ENCODE data around the gene ACTA2.
A peak's percentile ranks its signal among the peaks of the same experiment; 100 is the strongest.

The ACTA2 gene

GRCh38 chr10:88989423-88989822 is 36.9 kb upstream of the ACTA2 start:
- H3K4me3 ChIP-seq (ENCODE audit: low read length) = no peak overlapping the region
- TF ChIP-seq CTCF (conservative IDR thresholded peaks at IDR 0.05; ENCODE audit: low read depth, low read length) = no peak
- DNase-seq (ENCODE audit: low read depth) = no peak

- H3K4me3 ChIP-seq (ENCODE audit: low read length) = no peak overlapping the region
- no peak for TF ChIP-seq CTCF (conservative IDR thresholded peaks at IDR 0.05; ENCODE audit: low read depth, low read length)
- DNase-seq (ENCODE audit: low read depth) = no peak
These were observed 35.3 kb upstream of the ACTA2 start for GRCh38 chr10:88987840-88988239.

DNA sequence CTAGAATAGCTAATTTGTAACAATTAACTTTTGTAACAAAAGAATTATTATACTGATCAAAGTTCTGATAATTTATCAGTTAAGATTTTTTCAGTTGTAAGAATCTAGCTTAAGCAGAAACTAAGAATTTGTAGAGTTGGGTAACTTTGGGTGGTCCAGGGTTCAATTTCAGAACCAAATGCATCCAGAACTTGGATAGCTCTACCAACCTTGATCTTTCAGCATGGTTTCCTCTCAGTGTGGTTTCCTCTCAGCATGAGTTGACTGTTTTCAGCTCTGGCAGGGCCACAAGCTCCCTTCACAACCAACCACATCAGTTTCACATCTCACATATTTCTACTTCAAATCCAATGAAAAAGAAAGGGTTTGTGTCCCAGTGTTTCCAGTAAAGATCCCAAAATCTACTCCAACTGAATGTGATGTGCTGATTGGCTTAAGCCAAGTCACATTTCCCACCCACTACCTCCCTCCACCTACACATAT is 34.7 kb upstream of the ACTA2 start:
- no peak for DNase-seq (ENCODE audit: low read depth)
- TF ChIP-seq CTCF (conservative IDR thresholded peaks at IDR 0.05; ENCODE audit: low read depth, low read length) = no peak
- no peak overlapping the region for H3K4me3 ChIP-seq (ENCODE audit: low read length)

DNA sequence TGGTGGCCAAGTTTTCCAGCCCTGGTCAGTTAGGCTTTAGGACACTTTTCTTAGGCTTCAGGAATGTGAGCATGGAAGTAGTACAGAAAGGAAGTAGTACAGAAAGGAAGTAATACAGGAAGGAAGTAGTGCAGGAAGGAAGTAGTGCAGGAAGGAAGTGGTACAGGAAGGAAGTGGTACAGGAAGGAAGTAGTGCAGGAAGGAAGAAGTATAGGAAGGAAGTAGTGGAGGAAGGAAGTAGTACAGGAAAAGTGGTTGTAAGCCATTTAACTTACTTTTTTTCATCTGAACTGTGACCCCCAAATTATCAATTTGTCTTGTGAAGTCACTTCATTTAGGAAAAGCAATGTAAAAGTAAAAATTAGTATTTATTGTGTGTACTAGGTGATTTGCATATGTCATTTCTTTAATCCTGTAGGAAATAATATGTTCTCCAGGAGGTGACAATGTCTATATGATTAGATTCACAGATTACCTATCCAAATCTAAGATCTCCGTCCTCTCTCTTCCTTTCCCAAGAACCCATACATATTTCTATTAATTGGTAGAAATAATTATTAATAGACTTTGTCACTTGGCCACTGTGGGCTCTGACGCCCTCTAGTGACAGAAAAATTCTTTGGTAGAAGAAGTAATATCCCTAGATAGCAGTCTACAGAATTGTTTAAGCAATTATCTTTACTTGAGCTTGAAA is 34.1 kb upstream of the ACTA2 start:
- DNase-seq (ENCODE audit: low read depth) = no peak
- TF ChIP-seq CTCF (conservative IDR thresholded peaks at IDR 0.05; ENCODE audit: low read depth, low read length) = peak; percentile 69
- no peak overlapping the region for H3K4me3 ChIP-seq (ENCODE audit: low read length)

DNA sequence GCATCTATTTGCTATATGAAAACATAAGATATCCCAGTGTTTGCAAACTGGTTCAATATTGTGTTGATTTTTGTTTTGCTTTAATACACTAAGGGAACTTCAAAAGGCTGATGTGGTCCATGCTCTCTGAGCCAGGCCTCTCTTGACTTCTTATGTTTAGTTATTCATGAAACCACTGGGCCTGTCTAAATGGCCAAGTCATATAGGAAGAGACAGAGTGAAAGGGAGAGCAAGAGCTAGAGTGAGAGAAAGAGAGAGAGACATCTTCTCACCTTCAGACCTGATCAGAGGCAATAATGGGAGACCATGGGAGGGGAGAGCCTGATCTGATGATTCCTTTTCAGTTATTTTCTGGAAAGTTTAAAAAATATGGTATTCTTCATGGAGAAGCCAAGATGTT is 32.0 kb upstream of the ACTA2 start:
- DNase-seq (ENCODE audit: low read depth) = no peak
- TF ChIP-seq CTCF (conservative IDR thresholded peaks at IDR 0.05; ENCODE audit: low read depth, low read length) = no peak
- no peak overlapping the region for H3K4me3 ChIP-seq (ENCODE audit: low read length)

DNA sequence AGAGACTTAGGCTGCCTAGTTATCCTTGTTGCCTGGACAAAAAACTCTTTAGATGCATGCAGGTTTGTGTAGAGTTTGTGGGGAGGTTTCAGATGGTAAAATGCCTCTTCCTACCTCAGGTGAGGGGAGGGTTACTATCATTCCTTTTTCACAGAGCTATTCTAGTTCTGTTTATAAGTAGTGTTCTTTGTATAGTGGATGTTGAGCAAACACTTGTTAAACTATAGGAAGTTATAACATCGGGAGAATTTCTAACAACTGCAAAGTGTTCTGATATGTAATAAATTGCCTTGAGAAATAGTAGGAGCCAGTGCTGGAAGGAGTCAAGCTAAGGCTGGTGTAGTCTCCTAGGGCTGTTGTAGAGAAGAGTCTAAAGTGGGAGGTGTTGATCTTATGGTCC is 31.4 kb upstream of the ACTA2 start:
- no peak for DNase-seq (ENCODE audit: low read depth)
- TF ChIP-seq CTCF (conservative IDR thresholded peaks at IDR 0.05; ENCODE audit: low read depth, low read length) = no peak
- H3K4me3 ChIP-seq (ENCODE audit: low read length) = no peak overlapping the region

DNA sequence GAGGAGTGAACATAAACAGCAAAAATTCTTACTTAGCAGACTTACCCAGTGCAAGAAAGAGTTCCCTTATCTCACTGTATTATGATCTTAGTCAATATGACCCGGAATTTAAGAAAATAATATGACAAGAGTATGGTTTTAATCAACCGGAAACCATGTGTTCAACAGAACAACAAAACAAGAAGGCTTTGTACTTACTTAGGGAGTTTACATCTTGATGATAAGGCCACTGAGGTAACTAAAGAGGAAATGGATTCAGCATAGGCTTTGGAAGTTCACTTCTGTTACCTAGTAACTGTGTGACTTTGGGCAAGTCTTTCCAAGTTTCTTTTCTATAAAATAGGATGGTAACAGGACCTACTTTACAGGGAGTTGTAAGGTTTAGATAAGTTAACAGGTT is 30.6 kb upstream of the ACTA2 start:
- DNase-seq (ENCODE audit: low read depth) = no peak
- H3K4me3 ChIP-seq (ENCODE audit: low read length) = no peak overlapping the region
- TF ChIP-seq CTCF (conservative IDR thresholded peaks at IDR 0.05; ENCODE audit: low read depth, low read length) = no peak

Data from retinal pigment epithelial cell (primary cell).